ENCODE measurements around the gene HECW1.

HECW1 gene

DNA sequence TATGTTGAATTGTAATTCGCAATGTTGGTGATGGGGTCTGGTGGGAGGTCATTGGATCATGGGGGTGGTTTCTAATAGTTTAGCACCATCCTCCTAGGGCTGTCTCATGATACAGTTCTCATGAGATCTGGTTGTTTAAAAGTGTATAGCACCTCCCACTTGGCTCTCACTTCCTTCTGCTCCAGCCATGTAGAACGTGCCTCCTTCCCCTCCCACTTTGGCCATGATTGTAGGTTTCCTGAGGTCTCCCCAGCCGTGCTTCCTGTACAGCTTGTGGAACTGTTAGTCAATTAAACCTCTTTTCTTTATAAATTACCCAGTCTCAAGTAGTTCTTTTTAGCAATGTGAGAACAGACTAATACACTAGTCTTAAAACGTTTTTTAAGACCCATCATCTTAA lies 15.6 kb upstream of the HECW1 start:
- DNase-seq (ENCODE audit: low read depth): no peak
- TF ChIP-seq, protein P1, sequence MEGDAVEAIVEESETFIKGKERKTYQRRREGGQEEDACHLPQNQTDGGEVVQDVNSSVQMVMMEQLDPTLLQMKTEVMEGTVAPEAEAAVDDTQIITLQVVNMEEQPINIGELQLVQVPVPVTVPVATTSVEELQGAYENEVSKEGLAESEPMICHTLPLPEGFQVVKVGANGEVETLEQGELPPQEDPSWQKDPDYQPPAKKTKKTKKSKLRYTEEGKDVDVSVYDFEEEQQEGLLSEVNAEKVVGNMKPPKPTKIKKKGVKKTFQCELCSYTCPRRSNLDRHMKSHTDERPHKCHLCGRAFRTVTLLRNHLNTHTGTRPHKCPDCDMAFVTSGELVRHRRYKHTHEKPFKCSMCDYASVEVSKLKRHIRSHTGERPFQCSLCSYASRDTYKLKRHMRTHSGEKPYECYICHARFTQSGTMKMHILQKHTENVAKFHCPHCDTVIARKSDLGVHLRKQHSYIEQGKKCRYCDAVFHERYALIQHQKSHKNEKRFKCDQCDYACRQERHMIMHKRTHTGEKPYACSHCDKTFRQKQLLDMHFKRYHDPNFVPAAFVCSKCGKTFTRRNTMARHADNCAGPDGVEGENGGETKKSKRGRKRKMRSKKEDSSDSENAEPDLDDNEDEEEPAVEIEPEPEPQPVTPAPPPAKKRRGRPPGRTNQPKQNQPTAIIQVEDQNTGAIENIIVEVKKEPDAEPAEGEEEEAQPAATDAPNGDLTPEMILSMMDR (IDR thresholded peaks at IDR 0.05; ENCODE audit: control insufficient read depth, extremely low read depth, insufficient read depth): no peak
- no peak overlapping the region for H3K4me3 ChIP-seq (ENCODE audit: low read depth, low read length)

DNA sequence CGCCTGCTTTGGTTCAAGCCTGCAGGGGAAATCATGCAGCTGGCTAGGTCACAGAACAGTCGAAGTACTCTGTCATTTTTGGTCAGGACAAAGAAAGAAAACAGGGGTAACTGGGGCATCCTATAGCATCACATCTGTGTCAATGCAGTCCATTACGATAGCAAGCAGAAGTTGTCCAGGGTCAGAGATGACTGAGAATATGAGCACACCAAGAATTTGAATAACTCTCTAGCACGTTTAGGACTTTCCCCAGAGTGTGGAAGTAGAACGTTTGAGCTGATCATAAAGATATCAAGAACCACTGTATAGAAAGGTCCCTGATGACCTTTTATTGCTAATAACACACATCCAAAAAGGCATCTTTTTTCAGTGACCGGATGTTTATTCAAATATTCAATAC lies 12.7 kb upstream of the HECW1 start:
- H3K4me3 ChIP-seq (ENCODE audit: low read depth, low read length): no peak overlapping the region
- DNase-seq (ENCODE audit: low read depth): no peak
- TF ChIP-seq, protein P1 (IDR thresholded peaks at IDR 0.05; ENCODE audit: control insufficient read depth, extremely low read depth, insufficient read depth): no peak

DNA sequence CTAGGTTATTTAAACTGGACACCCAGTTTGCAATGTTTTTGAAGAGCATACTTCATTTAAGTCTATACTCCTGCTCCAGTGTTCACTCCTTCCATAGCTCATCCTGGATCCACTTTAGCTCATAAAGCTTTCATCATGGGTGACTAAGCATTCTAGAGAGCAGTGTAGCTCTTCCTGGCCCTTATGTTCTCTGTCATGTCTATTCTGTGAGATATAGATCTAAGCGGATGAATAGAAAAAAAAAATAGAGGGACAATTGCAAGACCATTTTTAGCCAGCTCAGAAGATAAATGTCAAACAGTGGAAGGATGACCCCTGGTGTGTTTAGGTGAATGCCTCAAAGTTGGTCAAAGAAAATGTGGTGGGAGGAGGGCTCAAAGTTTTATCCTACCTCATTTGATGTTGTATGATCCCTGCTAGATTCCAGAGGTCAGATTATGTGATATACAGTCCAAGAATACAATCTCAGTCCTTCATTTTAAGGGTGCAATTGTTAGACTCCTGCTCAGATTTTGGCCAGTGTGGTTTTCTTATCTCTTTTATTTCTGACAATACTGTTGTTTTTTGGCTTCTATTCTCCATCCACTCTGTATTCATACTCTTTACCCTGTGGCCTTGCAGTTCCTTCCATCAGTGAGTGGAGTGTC lies 7.5 kb upstream of the HECW1 start:
- TF ChIP-seq, protein P1 (IDR thresholded peaks at IDR 0.05; ENCODE audit: control insufficient read depth, extremely low read depth, insufficient read depth): no peak
- H3K4me3 ChIP-seq (ENCODE audit: low read depth, low read length): no peak overlapping the region
- no peak for DNase-seq (ENCODE audit: low read depth)

DNA sequence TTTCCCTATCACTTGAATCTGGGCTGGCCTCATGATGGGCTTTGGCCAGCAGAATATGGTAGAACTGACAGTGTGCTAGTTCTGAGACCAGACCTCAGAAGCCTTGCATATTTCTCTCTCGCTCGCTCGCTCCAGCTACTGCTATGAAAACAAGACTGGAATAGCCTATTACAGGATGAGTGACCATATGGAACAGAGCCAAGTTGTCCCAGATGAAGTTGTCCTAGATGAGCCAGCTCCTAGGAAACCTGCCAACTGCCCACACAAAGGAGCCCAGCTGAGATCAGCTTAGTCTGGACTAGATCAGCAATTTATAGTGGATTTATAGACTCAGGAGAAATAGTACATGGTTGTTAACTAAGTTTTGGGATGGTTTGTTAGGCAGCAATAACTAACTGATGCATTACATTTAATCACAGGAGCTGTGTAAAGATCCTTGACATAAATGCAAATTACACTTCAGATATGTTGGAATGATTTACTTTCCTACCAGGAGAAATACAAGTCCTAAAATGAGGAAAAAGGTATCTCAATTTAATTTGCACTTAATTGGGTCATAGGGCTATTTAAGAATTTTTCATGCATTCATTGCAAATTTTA lies 6.8 kb upstream of the HECW1 start:
- TF ChIP-seq, protein P1 (IDR thresholded peaks at IDR 0.05; ENCODE audit: control insufficient read depth, extremely low read depth, insufficient read depth): no peak
- DNase-seq (ENCODE audit: low read depth): no peak

DNA sequence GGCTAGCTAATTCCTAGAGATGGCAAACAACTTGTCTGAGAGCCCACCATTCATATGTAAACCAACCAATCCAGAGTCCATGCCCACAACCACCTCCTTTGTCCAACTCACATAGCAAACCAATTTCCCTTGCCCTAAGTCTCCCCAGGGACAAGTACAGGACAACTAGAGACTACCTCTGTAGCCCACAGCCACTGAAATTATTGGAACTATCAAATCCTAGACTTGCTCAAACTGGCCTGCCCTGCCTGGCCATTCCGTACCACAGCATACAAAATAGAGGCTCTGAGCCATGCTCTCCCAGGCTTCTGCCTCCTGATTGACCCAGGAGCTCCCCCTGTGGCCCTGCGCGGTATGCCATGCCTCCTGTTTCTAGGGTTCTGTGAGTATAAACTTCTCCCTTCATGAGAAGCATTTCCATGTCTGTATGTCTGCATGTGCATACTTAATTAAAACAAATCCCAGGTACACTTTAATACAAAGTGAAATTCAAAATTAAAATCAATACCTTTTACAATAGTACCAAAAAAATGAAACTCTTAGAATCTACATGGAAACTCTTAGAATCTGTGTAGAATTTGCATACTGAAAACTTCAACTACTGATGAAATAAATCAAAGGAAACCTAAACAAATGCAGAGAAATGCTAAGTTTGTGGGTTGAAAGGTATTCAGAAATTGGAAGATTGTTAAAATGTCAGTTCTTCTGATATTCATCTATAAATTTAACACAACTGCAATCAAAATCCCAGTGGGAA lies 4.0 kb upstream of the HECW1 start:
- peak; percentile 27 for DNase-seq (ENCODE audit: low read depth)
- H3K4me3 ChIP-seq (ENCODE audit: low read depth, low read length): no peak overlapping the region
- TF ChIP-seq, protein P1 (IDR thresholded peaks at IDR 0.05; ENCODE audit: control insufficient read depth, extremely low read depth, insufficient read depth): peak; percentile 76

More for the DNA sequence above, 6.8 kb upstream of the HECW1 start:
- no peak overlapping the region for H3K4me3 ChIP-seq (ENCODE audit: low read depth, low read length)

DNA sequence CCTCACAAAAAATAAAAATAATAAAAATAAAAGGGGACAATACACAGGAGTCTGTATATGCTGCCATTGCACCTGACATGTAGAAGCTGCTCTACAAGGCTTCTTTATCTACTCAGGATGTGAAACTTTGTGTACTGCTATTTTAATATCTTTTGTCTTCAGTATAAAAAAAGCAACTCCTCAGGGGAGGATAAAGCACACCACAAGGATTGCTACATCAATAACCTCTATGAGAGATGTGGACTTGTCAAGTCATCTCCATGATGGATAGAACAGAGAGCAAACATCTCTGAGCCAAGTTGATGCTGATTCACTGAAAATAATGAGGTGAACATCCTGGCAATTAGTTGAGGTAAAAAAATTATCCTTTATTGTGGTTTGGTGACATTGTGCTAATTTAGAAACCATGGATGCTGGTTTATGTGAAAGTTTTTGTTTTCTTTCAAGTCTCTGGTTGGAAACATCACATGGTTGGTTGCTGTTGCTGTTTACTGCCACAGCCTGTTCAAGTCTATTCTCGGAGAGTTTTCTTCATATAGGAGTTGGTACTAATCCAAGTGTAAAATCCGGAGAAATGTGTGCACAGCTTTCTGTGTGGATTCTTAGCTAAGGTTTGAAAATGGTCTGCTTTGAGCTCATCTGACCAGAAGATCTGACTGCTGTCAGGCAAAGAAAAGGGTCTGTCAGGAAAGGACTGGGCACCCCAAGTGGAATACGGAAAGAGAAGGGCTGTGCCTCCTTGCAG lies 1.5 kb upstream of the HECW1 start:
- TF ChIP-seq, protein P1 (IDR thresholded peaks at IDR 0.05; ENCODE audit: control insufficient read depth, extremely low read depth, insufficient read depth): no peak
- H3K4me3 ChIP-seq (ENCODE audit: low read depth, low read length): no peak overlapping the region
- no peak for DNase-seq (ENCODE audit: low read depth)

All from LNCaP clone FGC (cell line).